Fibroblast of lung (primary cell): ENCODE data around the gene CDC42EP1.

Source experiments
- EZH2 ChIP-seq: IDR thresholded peaks from 2 replicates; pipeline ENCODE4 v1.5.1; 2012; ENCODE audit warnings: low read length, control low read depth, mild to moderate bottlenecking; ENCODE audit errors: missing control alignments
- TF ChIP-seq, protein P1 (sequence below), 2 donors: IDR thresholded peaks in 1 of 2; conservative IDR thresholded peaks in 1 of 2; 1 replicate in 1 of 2; 2 replicates in 1 of 2; pipeline ENCODE4 v1.5.1; 2011 to 2012; ENCODE audit warnings: low read length in 2 of 2, control low read depth in 1 of 2, inconsistent platforms in 1 of 2, low read depth in 1 of 2, mild to moderate bottlenecking in 1 of 2

- TF ChIP-seq EZH2, result no peak
- TF ChIP-seq, protein P1, sequence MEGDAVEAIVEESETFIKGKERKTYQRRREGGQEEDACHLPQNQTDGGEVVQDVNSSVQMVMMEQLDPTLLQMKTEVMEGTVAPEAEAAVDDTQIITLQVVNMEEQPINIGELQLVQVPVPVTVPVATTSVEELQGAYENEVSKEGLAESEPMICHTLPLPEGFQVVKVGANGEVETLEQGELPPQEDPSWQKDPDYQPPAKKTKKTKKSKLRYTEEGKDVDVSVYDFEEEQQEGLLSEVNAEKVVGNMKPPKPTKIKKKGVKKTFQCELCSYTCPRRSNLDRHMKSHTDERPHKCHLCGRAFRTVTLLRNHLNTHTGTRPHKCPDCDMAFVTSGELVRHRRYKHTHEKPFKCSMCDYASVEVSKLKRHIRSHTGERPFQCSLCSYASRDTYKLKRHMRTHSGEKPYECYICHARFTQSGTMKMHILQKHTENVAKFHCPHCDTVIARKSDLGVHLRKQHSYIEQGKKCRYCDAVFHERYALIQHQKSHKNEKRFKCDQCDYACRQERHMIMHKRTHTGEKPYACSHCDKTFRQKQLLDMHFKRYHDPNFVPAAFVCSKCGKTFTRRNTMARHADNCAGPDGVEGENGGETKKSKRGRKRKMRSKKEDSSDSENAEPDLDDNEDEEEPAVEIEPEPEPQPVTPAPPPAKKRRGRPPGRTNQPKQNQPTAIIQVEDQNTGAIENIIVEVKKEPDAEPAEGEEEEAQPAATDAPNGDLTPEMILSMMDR (conservative IDR thresholded peaks at IDR 0.05 in 1 of 2, IDR thresholded peaks at IDR 0.05 in 1 of 2; ENCODE audit: low read depth in 1 of 2, low read length in 2 of 2), result no peak
Measured at GRCh38 chr22:37618674-37619073, 58.4 kb downstream of the CDC42EP1 start.
